ENCODE results near the gene SEPTIN8. TPM values are rescaled to one million over a fixed set of nuclear protein-coding genes. Genes with fewer than 3 reads are reported as not detected.

The SEPTIN8 gene
- total and polyA plus RNA-seq, 10 of the 15 experiments (the other 5 are each of a cell fraction or from before 2014, with no cell fraction given): 6.1 to 96.1 (median 29.4) TPM

DNA sequence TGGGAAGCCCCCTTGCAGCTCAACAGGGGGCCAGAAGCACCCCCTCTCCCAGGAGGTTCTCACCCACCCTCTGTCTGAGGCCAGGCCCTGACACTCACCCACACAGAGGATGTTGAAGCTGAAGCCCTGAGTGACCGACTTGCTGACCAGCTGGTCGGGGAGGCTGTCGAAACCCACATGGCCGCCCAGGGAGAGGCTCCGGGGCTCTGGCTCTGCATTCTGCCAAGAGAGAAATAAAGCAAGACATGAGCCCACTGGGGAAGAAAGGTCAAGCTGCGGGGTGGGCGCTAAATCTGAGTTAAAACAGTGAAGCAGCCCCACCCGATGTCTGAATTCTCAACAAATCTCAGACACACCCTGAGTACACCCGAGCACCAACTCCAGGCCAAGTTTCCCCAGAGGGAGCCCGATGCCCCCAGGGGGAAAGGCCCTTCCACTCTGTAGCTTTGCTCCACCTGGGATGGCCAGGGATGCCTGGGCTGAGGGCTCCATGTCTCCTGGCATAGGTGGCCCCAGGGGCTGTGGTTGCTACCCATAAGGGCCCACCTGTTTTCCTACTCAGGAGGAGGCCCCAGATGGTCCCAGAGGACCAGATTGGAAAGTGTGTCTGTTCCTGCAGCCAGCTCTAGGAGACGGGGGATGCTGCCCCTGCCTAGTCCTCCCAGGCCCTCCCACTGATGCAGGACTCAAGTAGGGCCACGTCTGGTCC is 11.6 kb downstream of the SEPTIN8 start:
- CTCF ChIA-PET: interaction anchor here (0.7 to 2.1 kb wide), 3 partner anchors 10 to 239 kb away, joined by 3 to 7 read pairs (median 3); partner anchors contain the start of gene CCNI2
- no peak overlapping the region for H3K4me3 ChIP-seq
- H2AFZ ChIP-seq (ENCODE audit: control insufficient read depth, low read depth, low read length): no peak overlapping the region
- no peak for DNase-seq (ENCODE audit: low read depth, low spot score)
- no peak overlapping the region for H3K27ac ChIP-seq (ENCODE audit: control insufficient read depth, insufficient read depth)
- H3K79me2 ChIP-seq (ENCODE audit: control insufficient read depth, insufficient read depth, low read length): no peaks in the 10 kb centered on the region
- SMC1A ChIA-PET (ENCODE audit: uncharacterized antibody, unreplicated experiment): interaction anchor here (1.6 to 2.3 kb wide), 2 partner anchors 11 to 14 kb away, joined by 3 to 8 read pairs; no protein-coding TSS in a partner anchor
- no TSS peak for BruUV-seq (replicated peaks)
- in situ Hi-C loops (cut with MboI) (no loop called here), intact Hi-C loops (cut with micrococcal nuclease; ENCODE audit: unreplicated experiment) (no loop called here)
- no peaks in the 10 kb centered on the region for H4K20me1 ChIP-seq (ENCODE audit: control insufficient read depth, insufficient read depth)
- H3K27me3 ChIP-seq (replicated peaks in 1 of 2; ENCODE audit: control insufficient read depth in 2 of 2, insufficient read depth in 2 of 2, low read length in 1 of 2): no peaks in the 10 kb centered on the region
- TF ChIP-seq DPF2 (IDR thresholded peaks at IDR 0.05): no peak
- no peaks in the 10 kb centered on the region for H3K9me3 ChIP-seq (replicated peaks; ENCODE audit: control insufficient read depth, insufficient read depth, low read length)
- POLR2A ChIA-PET: interaction anchor here (0.6 kb wide), 1 partner anchor 1498 kb away, joined by 4 read pairs; no protein-coding TSS in a partner anchor
- H3K36me3 ChIP-seq (ENCODE audit: control insufficient read depth in 2 of 2, insufficient read depth in 2 of 2, low read length in 1 of 2): peaks cover 3 to 19% of the 10 kb centered on the region in 2 experiments; a peak in 2 of 4 replicates
- RAD21 ChIA-PET (ENCODE audit: unreplicated experiment): no interaction called here
- no peak for FAIRE-seq
- no peak overlapping the region for H3K4me2 ChIP-seq (ENCODE audit: control insufficient read depth, insufficient read depth)
- no peak overlapping the region for H3K9ac ChIP-seq (ENCODE audit: control insufficient read depth, insufficient read depth, low read length)
- WGBS (ENCODE audit: insufficient coverage, insufficient replicate concordance, low lambda C conversion rate, missing lambda C conversion rate): 80% methylated on average over 12 of the region's 12 CpGs
- no peak for ATAC-seq
- no peaks in the 10 kb centered on the region for H3K4me1 ChIP-seq (ENCODE audit: control insufficient read depth, insufficient read depth, low read length)

DNA sequence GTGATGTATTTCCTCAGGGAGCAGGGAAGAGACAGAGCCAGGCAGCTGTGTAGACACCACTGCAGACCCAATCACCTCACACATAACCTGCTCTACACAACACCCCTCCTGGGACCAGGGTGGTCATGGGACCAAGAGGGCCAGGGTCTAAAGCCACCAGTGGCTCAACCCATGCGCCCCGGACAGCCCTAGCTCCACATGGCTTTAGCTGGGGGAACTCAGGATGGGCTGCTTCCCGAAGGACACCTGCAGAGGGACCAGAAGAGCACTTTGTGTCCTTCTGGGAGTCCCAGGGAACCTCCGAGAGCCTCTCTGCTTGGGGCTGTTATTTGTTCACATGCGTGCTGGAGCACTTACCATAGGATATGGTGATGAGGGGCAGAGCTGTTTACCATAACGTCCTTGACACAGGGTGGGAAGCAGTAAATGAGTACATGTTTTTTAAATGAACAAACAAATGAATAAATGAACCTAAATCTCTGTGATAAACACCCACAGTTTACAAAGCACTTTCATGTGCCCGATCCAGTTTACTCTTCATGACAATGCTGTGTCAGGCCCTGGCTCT is 12.3 kb downstream of the SEPTIN8 start:
- FAIRE-seq (no peak), DNase-seq (ENCODE audit: low read depth, low spot score) (no peak), ATAC-seq (no peak)
- Histone ChIP-seq H3K4me2 (ENCODE audit: control insufficient read depth, insufficient read depth) (no peak overlapping the region), H3K4me3 (no peak overlapping the region), H3K4me1 (ENCODE audit: control insufficient read depth, insufficient read depth, low read length) (no peaks in the 10 kb centered on the region), H2AFZ (ENCODE audit: control insufficient read depth, low read depth, low read length) (no peak overlapping the region), H3K9ac (ENCODE audit: control insufficient read depth, insufficient read depth, low read length) (no peak overlapping the region), H3K79me2 (ENCODE audit: control insufficient read depth, insufficient read depth, low read length) (no peaks in the 10 kb centered on the region), H3K27ac (ENCODE audit: control insufficient read depth, insufficient read depth) (no peak overlapping the region), H3K36me3 (ENCODE audit: control insufficient read depth in 2 of 2, insufficient read depth in 2 of 2, low read length in 1 of 2) (peaks cover 3 to 23% of the 10 kb centered on the region in 2 experiments; a peak in 3 of 4 replicates), H3K27me3 (replicated peaks in 1 of 2; ENCODE audit: control insufficient read depth in 2 of 2, insufficient read depth in 2 of 2, low read length in 1 of 2) (no peaks in the 10 kb centered on the region), H4K20me1 (ENCODE audit: control insufficient read depth, insufficient read depth) (no peaks in the 10 kb centered on the region), H3K9me3 (replicated peaks; ENCODE audit: control insufficient read depth, insufficient read depth, low read length) (no peaks in the 10 kb centered on the region)
- ChIA-PET POLR2A (interaction anchor here (0.6 kb wide), 1 partner anchor 1498 kb away, joined by 4 read pairs; no protein-coding TSS in a partner anchor), SMC1A (ENCODE audit: uncharacterized antibody, unreplicated experiment) (interaction anchor here (1.6 to 2.3 kb wide), 2 partner anchors 10 to 13 kb away, joined by 3 to 8 read pairs; no protein-coding TSS in a partner anchor), CTCF (no interaction called here), RAD21 (ENCODE audit: unreplicated experiment) (interaction anchor here (0.6 kb wide), 1 partner anchor 33 kb away, joined by 3 read pairs; no protein-coding TSS in a partner anchor)
- 93% methylated on average over 7 of the region's 7 CpGs for WGBS (ENCODE audit: insufficient coverage, insufficient replicate concordance, low lambda C conversion rate, missing lambda C conversion rate)
- TF ChIP-seq, protein P1, sequence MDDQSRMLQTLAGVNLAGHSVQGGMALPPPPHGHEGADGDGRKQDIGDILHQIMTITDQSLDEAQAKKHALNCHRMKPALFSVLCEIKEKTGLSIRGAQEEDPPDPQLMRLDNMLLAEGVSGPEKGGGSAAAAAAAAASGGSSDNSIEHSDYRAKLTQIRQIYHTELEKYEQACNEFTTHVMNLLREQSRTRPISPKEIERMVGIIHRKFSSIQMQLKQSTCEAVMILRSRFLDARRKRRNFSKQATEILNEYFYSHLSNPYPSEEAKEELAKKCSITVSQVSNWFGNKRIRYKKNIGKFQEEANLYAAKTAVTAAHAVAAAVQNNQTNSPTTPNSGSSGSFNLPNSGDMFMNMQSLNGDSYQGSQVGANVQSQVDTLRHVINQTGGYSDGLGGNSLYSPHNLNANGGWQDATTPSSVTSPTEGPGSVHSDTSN (IDR thresholded peaks at IDR 0.05; ENCODE audit: insufficient replicate concordance, low read depth, low read length): no peak
- in situ Hi-C loops (cut with MboI) (no loop called here), intact Hi-C loops (cut with micrococcal nuclease; ENCODE audit: unreplicated experiment) (no loop called here)
- no TSS peak for BruUV-seq (replicated peaks)

Data from GM12878 (cell line).